ENCODE results near the gene RCL1. TPM values are rescaled to one million over a fixed set of nuclear protein-coding genes. Genes with fewer than 3 reads are reported as not detected.

The RCL1 gene
- total and polyA plus RNA-seq, 2 of the 13 experiments (the other 11 are each of a cell fraction or from before 2014, with no cell fraction given): 22.3 to 31.6 TPM

GRCh38 chr9:4762108-4762885 lies 30.4 kb upstream of the RCL1 start (continued):
- no peak for TF ChIP-seq DR1 (CRISPR knock-in tag; IDR thresholded peaks at IDR 0.05)
- TF ChIP-seq JUN (CRISPR knock-in tag; IDR thresholded peaks at IDR 0.05): no peak
- TF ChIP-seq BRF2 (CRISPR knock-in tag; IDR thresholded peaks at IDR 0.05): no peak
- no peak for TF ChIP-seq POLR2G (IDR thresholded peaks at IDR 0.05; ENCODE audit: low read depth, low read length)
- no peak for TF ChIP-seq ZNF598 (CRISPR knock-in tag; IDR thresholded peaks at IDR 0.05; ENCODE audit: borderline replicate concordance)
- TF ChIP-seq MEIS2 (CRISPR knock-in tag; IDR thresholded peaks at IDR 0.05): no peak
- no peak for TF ChIP-seq ZNF790 (CRISPR knock-in tag; IDR thresholded peaks at IDR 0.05; ENCODE audit: borderline replicate concordance)
- TF ChIP-seq CREBL2 (CRISPR knock-in tag; IDR thresholded peaks at IDR 0.05; ENCODE audit: borderline replicate concordance): no peak
- TF ChIP-seq RELA (CRISPR knock-in tag; IDR thresholded peaks at IDR 0.05): no peak
- no peak for TF ChIP-seq ZBTB33 (CRISPR knock-in tag; IDR thresholded peaks at IDR 0.05)
- no peak for TF ChIP-seq RORA (CRISPR knock-in tag; IDR thresholded peaks at IDR 0.05)
- TF ChIP-seq SAP130 (CRISPR knock-in tag; IDR thresholded peaks at IDR 0.05; ENCODE audit: low read depth): peak; percentile 73
- peak; percentile 63 for TF ChIP-seq TEAD3 (CRISPR knock-in tag; optimal IDR thresholded peaks at IDR 0.05; ENCODE audit: borderline replicate concordance)
- no peak for TF ChIP-seq ZNF207 (IDR thresholded peaks at IDR 0.05; ENCODE audit: borderline replicate concordance)
- TF ChIP-seq BRD4 (CRISPR knock-in tag; IDR thresholded peaks at IDR 0.05): no peak
- TF ChIP-seq KMT2B (CRISPR knock-in tag; IDR thresholded peaks at IDR 0.05): no peak
- TF ChIP-seq ZNF331 (CRISPR knock-in tag; IDR thresholded peaks at IDR 0.05): no peak
- 0 out of 2 replicates have a peak, but pooled peaks have one; percentile 24 for TF ChIP-seq ZFP36L2 (CRISPR knock-in tag; IDR thresholded peaks at IDR 0.05)
- no peak for TF ChIP-seq ZNF563 (CRISPR knock-in tag; IDR thresholded peaks at IDR 0.05)
- TF ChIP-seq PHF8 (CRISPR knock-in tag; IDR thresholded peaks at IDR 0.05): no peak
- TF ChIP-seq SRSF4 (IDR thresholded peaks at IDR 0.05; ENCODE audit: low read depth, low read length, poor library complexity, severe bottlenecking): no peak
- TF ChIP-seq ZNF674 (CRISPR knock-in tag; IDR thresholded peaks at IDR 0.05; ENCODE audit: low read depth): no peak
- TF ChIP-seq IRX3 (CRISPR knock-in tag; IDR thresholded peaks at IDR 0.05; ENCODE audit: borderline replicate concordance, low read depth): no peak
- no peak for TF ChIP-seq ZNF44 (CRISPR knock-in tag; IDR thresholded peaks at IDR 0.05)
- TF ChIP-seq ZNF543 (CRISPR knock-in tag; IDR thresholded peaks at IDR 0.05): no peak
- no peak for TF ChIP-seq HIVEP1 (CRISPR knock-in tag; IDR thresholded peaks at IDR 0.05)
- TF ChIP-seq ZNF350 (CRISPR knock-in tag; IDR thresholded peaks at IDR 0.05; ENCODE audit: borderline replicate concordance, low read depth): no peak
- TF ChIP-seq FOXM1 (CRISPR knock-in tag; IDR thresholded peaks at IDR 0.05): no peak
- no peak for TF ChIP-seq MTA3 (CRISPR knock-in tag; IDR thresholded peaks at IDR 0.05)
- no peak for TF ChIP-seq HOXD1 (CRISPR knock-in tag; IDR thresholded peaks at IDR 0.05)
- no peak for TF ChIP-seq ZNF678 (CRISPR knock-in tag; IDR thresholded peaks at IDR 0.05)
- no peak for TF ChIP-seq HMGA1 (CRISPR knock-in tag; conservative IDR thresholded peaks at IDR 0.05)

Measured in HepG2 (cell line).